B cell (primary cell): Measurements from ENCODE around the gene NDUFB10.

ENCODE experiments used
- CTCF ChIP-seq: fragments of 200-600 bp; IDR thresholded peaks from one replicate; pipeline ENCODE4 v1.8.0; 2022; ENCODE audit warnings: antibody characterized with exemption, mild to moderate bottlenecking
- EZH2 ChIP-seq: IDR thresholded peaks from 2 replicates; pipeline ENCODE4 v1.6.1; 2012; ENCODE audit warnings: borderline replicate concordance, low read depth, mild to moderate bottlenecking, moderate library complexity, low read length; ENCODE audit not compliant: insufficient read depth, poor library complexity, severe bottlenecking

GRCh38 chr16:1963806-1964505, 4.6 kb downstream of the NDUFB10 start:
- peak; percentile 21 for TF ChIP-seq CTCF
- TF ChIP-seq EZH2: no peak
